Measurements from ENCODE around the gene TMEM215. TPM values are rescaled to one million over a fixed set of nuclear protein-coding genes. Genes with fewer than 3 reads are reported as not detected.
A peak's percentile ranks its signal among the peaks of the same experiment; 100 is the strongest.

TMEM215 gene
- total and polyA plus RNA-seq, 2 donors (not counting 3 experiments of a cell fraction or from before 2014, with no cell fraction given), result not detected

GRCh38 chr9:32782476-32783167 lies 718 bp upstream of the TMEM215 start:
- no peak for DNase-seq (ENCODE audit: low read depth, low spot score)
- no peak for FAIRE-seq
- Histone ChIP-seq H3K9me3 (replicated peaks; ENCODE audit: control insufficient read depth, insufficient read depth, low read length) (no peaks in the 10 kb centered on the region), H3K9ac (replicated peaks; ENCODE audit: extremely low read depth, insufficient read depth, low read length) (no peak overlapping the region), H3K27me3 (ENCODE audit: control insufficient read depth in 2 of 2, insufficient read depth in 2 of 2, low read length in 2 of 2) (peaks cover 26 to 48% of the 10 kb centered on the region in 2 experiments), H3K36me3 (ENCODE audit: control insufficient read depth in 2 of 2, extremely low read depth in 1 of 2, insufficient read depth in 2 of 2, low read length in 2 of 2) (no peaks in the 10 kb centered on the region), H3K4me2 (ENCODE audit: insufficient read depth, low read length) (no peak overlapping the region), H3K4me3 (replicated peaks in 1 of 3; ENCODE audit: insufficient read depth in 1 of 3, low read depth in 1 of 3, low read length in 3 of 3) (no peak overlapping the region), H3K27ac (ENCODE audit: insufficient read depth, low read depth, low read length) (no peak overlapping the region), H3K79me2 (ENCODE audit: control insufficient read depth, insufficient read depth, low read length) (no peaks in the 10 kb centered on the region), H4K20me1 (replicated peaks; ENCODE audit: control insufficient read depth, extremely low read depth, insufficient read depth, low read length) (no peaks in the 10 kb centered on the region), H2AFZ (ENCODE audit: low read depth, low read length) (no peak overlapping the region), H3K4me1 (ENCODE audit: control insufficient read depth, extremely low read depth, insufficient read depth, low read length) (no peaks in the 10 kb centered on the region), H3K9me1 (replicated peaks; ENCODE audit: control insufficient read depth, extremely low read depth, insufficient read depth, low read length) (no peaks in the 10 kb centered on the region)
- ChIA-PET POLR2A (no interaction called here), CTCF (interaction anchor here (1.3 kb wide), 1 partner anchor 193 kb away, joined by 3 read pairs; no protein-coding TSS in a partner anchor)
- dilution Hi-C loops (cut with MboI; ENCODE audit: extremely low pct_ligation_motif_present, low sequenced_read_pairs) (no loop called here), intact Hi-C loops (cut with micrococcal nuclease) (no loop called here)
- TF ChIP-seq GATA2 (IDR thresholded peaks at IDR 0.05; ENCODE audit: insufficient read depth, insufficient read length, low read depth, low read length), result no peak
- TF ChIP-seq EZH2 (IDR thresholded peaks at IDR 0.05; ENCODE audit: borderline replicate concordance, low read depth, low read length, severe bottlenecking), result peak; percentile 46
- no TSS peak for BruUV-seq (replicated peaks)

DNA sequence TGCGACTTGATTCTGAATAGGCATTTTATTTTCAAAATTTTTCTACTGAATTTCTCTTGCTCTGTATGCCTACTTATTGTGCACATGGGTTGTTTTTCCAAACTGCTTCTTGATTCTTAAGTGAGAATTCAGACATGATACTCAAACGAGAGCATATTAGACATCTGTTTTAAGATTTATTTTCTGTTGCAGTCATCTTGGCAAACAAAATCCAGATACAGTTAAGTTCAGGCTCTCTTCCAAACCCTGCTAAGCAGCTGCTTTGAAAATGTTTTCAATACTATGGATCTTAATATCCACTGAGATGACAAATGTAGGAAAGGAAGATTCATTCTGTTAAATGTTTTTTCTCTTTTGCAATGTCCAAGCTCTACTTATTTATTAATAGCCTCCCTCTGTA lies 4.5 kb downstream of the TMEM215 start:
- H2AFZ ChIP-seq (ENCODE audit: low read depth, low read length), result no peak overlapping the region
- no peak for DNase-seq (ENCODE audit: low read depth, low spot score)
- no peak overlapping the region for H3K9ac ChIP-seq (replicated peaks; ENCODE audit: extremely low read depth, insufficient read depth, low read length)
- FAIRE-seq, result no peak
- H3K27ac ChIP-seq (ENCODE audit: insufficient read depth, low read depth, low read length), result no peak overlapping the region
- H3K4me1 ChIP-seq (ENCODE audit: control insufficient read depth, extremely low read depth, insufficient read depth, low read length), result no peaks in the 10 kb centered on the region
- ChIA-PET CTCF (no interaction called here), POLR2A (no interaction called here)
- no peak overlapping the region for H3K4me2 ChIP-seq (ENCODE audit: insufficient read depth, low read length)
- dilution Hi-C loops (cut with MboI; ENCODE audit: extremely low pct_ligation_motif_present, low sequenced_read_pairs) (no loop called here), intact Hi-C loops (cut with micrococcal nuclease) (no loop called here)
- TF ChIP-seq CTCF (IDR thresholded peaks at IDR 0.05; ENCODE audit: extremely low read depth in 1 of 2, insufficient read depth in 1 of 2, low read depth in 1 of 2, low read length in 2 of 2), result no peak
- no peak for TF ChIP-seq EZH2 (IDR thresholded peaks at IDR 0.05; ENCODE audit: borderline replicate concordance, low read depth, low read length, severe bottlenecking)
- TF ChIP-seq POLR2AphosphoS5 (IDR thresholded peaks at IDR 0.05; ENCODE audit: insufficient read depth, low read depth, low read length), result no peak
- TF ChIP-seq JUN (IDR thresholded peaks at IDR 0.05; ENCODE audit: borderline replicate concordance, insufficient read depth, insufficient read length, low read depth), result no peak
- TF ChIP-seq GATA2 (IDR thresholded peaks at IDR 0.05; ENCODE audit: insufficient read depth, insufficient read length, low read depth, low read length), result no peak
- no peak for TF ChIP-seq FOS (IDR thresholded peaks at IDR 0.05; ENCODE audit: borderline replicate concordance, insufficient read depth, low read length)
- TF ChIP-seq MAX (IDR thresholded peaks at IDR 0.05; ENCODE audit: insufficient read depth, insufficient read length), result no peak
- no peak for TF ChIP-seq POLR2A (IDR thresholded peaks at IDR 0.05; ENCODE audit: low read depth, low read length)
- no peak for TF ChIP-seq MYC (IDR thresholded peaks at IDR 0.05; ENCODE audit: low read depth, low read length)
- no peaks in the 10 kb centered on the region for H3K9me3 ChIP-seq (replicated peaks; ENCODE audit: control insufficient read depth, insufficient read depth, low read length)
- peaks cover 10 to 28% of the 10 kb centered on the region in 2 experiments for H3K27me3 ChIP-seq (ENCODE audit: control insufficient read depth in 2 of 2, insufficient read depth in 2 of 2, low read length in 2 of 2)
- no peaks in the 10 kb centered on the region for H3K79me2 ChIP-seq (ENCODE audit: control insufficient read depth, insufficient read depth, low read length)
- H3K4me3 ChIP-seq (replicated peaks in 1 of 3; ENCODE audit: insufficient read depth in 1 of 3, low read depth in 1 of 3, low read length in 3 of 3), result no peak overlapping the region
- BruUV-seq (replicated peaks), result no TSS peak
- no peaks in the 10 kb centered on the region for H4K20me1 ChIP-seq (replicated peaks; ENCODE audit: control insufficient read depth, extremely low read depth, insufficient read depth, low read length)
- H3K9me1 ChIP-seq (replicated peaks; ENCODE audit: control insufficient read depth, extremely low read depth, insufficient read depth, low read length), result no peaks in the 10 kb centered on the region
- no peaks in the 10 kb centered on the region for H3K36me3 ChIP-seq (ENCODE audit: control insufficient read depth in 2 of 2, extremely low read depth in 1 of 2, insufficient read depth in 2 of 2, low read length in 2 of 2)

Measured in endothelial cell of umbilical vein (primary cell).